Smooth muscle cell (in vitro differentiated cells): ENCODE results near the gene TLE1. TPM values are rescaled to one million over a fixed set of nuclear protein-coding genes. Genes with fewer than 3 reads are reported as not detected.

Source experiments
- DNase-seq: peaks from one replicate; lab custom pipeline; 2025; ENCODE audit not compliant: unreplicated experiment; lab: John Stamatoyannopoulos, UW
- H2AFZ ChIP-seq: fragments of 200-600 bp; sonication (generic); 2 replicates; pipeline ENCODE4 v1.6.0; 2016; ENCODE audit warnings: antibody characterized with exemption, low read depth, mild to moderate bottlenecking
- H3F3A ChIP-seq: fragments of 200-600 bp; sonication (generic); 2 replicates; pipeline ENCODE4 v1.6.0; 2017; ENCODE audit warnings: antibody characterized with exemption, low read depth
- H3K27ac ChIP-seq: fragments of 200-600 bp; sonication (generic); 2 replicates; pipeline ENCODE4 v1.5.1; 2016; ENCODE audit warnings: low read depth, mild to moderate bottlenecking
- H3K27me3 ChIP-seq: fragments of 200-600 bp; sonication (generic); 2 replicates; pipeline ENCODE4 v1.6.1; 2016; ENCODE audit warnings: low read depth, mild to moderate bottlenecking
- H3K36me3 ChIP-seq: fragments of 200-600 bp; sonication (generic); 2 replicates; pipeline ENCODE4 v1.5.1; 2016; ENCODE audit warnings: low read depth
- H3K4me1 ChIP-seq: fragments of 200-600 bp; sonication (generic); 2 replicates; pipeline ENCODE4 v1.5.1; 2016; ENCODE audit warnings: low read depth
- H3K4me2 ChIP-seq: fragments of 200-600 bp; sonication (generic); 2 replicates; pipeline ENCODE4 v1.6.0; 2016; ENCODE audit warnings: mild to moderate bottlenecking
- H3K4me3 ChIP-seq: fragments of 200-600 bp; sonication (generic); 2 replicates; pipeline ENCODE4 v1.5.1; 2016; ENCODE audit warnings: mild to moderate bottlenecking
- H3K79me2 ChIP-seq: fragments of 200-600 bp; sonication (generic); 2 replicates; pipeline ENCODE4 v1.6.0; 2016; ENCODE audit warnings: low read depth, mild to moderate bottlenecking
- H3K9ac ChIP-seq: fragments of 200-600 bp; sonication (generic); 2 replicates; pipeline ENCODE4 v1.6.0; 2016; ENCODE audit warnings: low read depth
- H3K9me3 ChIP-seq: fragments of 200-600 bp; sonication (generic); replicated peaks from 2 replicates; pipeline ENCODE4 v1.5.1; 2016; ENCODE audit warnings: low read depth
- H4K20me1 ChIP-seq: fragments of 200-600 bp; sonication (generic); 2 replicates; pipeline ENCODE4 v1.6.0; 2016; ENCODE audit warnings: low read depth
- CTCF ChIP-seq: fragments of 200-600 bp; sonication (generic); IDR thresholded peaks from 2 replicates; pipeline ENCODE4 v1.5.1; 2017; ENCODE audit warnings: borderline replicate concordance, mild to moderate bottlenecking, antibody characterized with exemption; ENCODE audit not compliant: insufficient read depth, poor library complexity, severe bottlenecking
- WGBS: methylation state at CpG from one replicate; pipeline ENCODE4 v1.1.7; 2016; ENCODE audit warnings: low lambda C conversion rate; 5-methylcytosine and 5-hydroxymethylcytosine counted together
- polyA plus RNA-seq: library from polyadenylated mRNA; unstranded; fragments of >200 nt; fragmentation: Nextera tagmentation; extraction: Ambion mirVana; gene quantifications from 2 replicates; pipeline ENCODE4 v1.2.1, GENCODE V29; 2016
- total RNA-seq: library from RNA; depleted of rRNA; stranded (reverse); fragments of >200 nt; gene quantifications from 2 replicates; pipeline ENCODE4 v1.2.3, GENCODE V29; 2014

Gene TLE1
- total and polyA plus RNA-seq, 2 experiments from 2014 or later, result 32.5 to 35.2 TPM

- TF ChIP-seq CTCF, result no peak
- no peak overlapping the region for H3K4me2 ChIP-seq
- no peak for DNase-seq
Measured at GRCh38 chr9:81570083-81570482, 119.3 kb downstream of the TLE1 start.

GRCh38 chr9:81566074-81566698, 123.2 kb downstream of the TLE1 start:
- Histone ChIP-seq H3K36me3 (no peaks in the 10 kb centered on the region), H3K79me2 (no peaks in the 10 kb centered on the region), H2AFZ (no peak overlapping the region), H3K4me1 (peaks cover 7% of the 10 kb centered on the region), H3K4me2 (no peak overlapping the region), H3F3A (no peaks in the 10 kb centered on the region), H4K20me1 (no peaks in the 10 kb centered on the region), H3K9ac (no peak overlapping the region), H3K9me3 (no peaks in the 10 kb centered on the region), H3K4me3 (no peak overlapping the region), H3K27ac (no peak overlapping the region), H3K27me3 (no peaks in the 10 kb centered on the region)
- DNase-seq, result no peak
- no peak for TF ChIP-seq CTCF
- WGBS, result 90% methylated on average over 5 of the region's 5 CpGs

More at GRCh38 chr9:81570083-81570482, 119.3 kb downstream of the TLE1 start:
- H3K9me3 ChIP-seq, result no peaks in the 10 kb centered on the region
- peaks cover 13% of the 10 kb centered on the region for H3K4me1 ChIP-seq
- H3F3A ChIP-seq, result no peaks in the 10 kb centered on the region
- 95% methylated on average over 4 of the region's 4 CpGs for WGBS
- H3K27ac ChIP-seq, result no peak overlapping the region
- H3K27me3 ChIP-seq, result no peaks in the 10 kb centered on the region
- no peaks in the 10 kb centered on the region for H4K20me1 ChIP-seq
- no peak overlapping the region for H3K9ac ChIP-seq
- no peaks in the 10 kb centered on the region for H3K36me3 ChIP-seq
- no peak overlapping the region for H2AFZ ChIP-seq
- no peaks in the 10 kb centered on the region for H3K79me2 ChIP-seq
- no peak overlapping the region for H3K4me3 ChIP-seq

- H4K20me1 ChIP-seq, result no peaks in the 10 kb centered on the region
- peaks cover 7% of the 10 kb centered on the region for H3K4me1 ChIP-seq
- H3K27ac ChIP-seq, result no peak overlapping the region
- H3K9me3 ChIP-seq, result no peaks in the 10 kb centered on the region
- TF ChIP-seq CTCF, result no peak
- no peaks in the 10 kb centered on the region for H3K27me3 ChIP-seq
- DNase-seq, result no peak
- H3K36me3 ChIP-seq, result no peaks in the 10 kb centered on the region
- no peaks in the 10 kb centered on the region for H3K79me2 ChIP-seq
- H3K4me3 ChIP-seq, result no peak overlapping the region
- no peak overlapping the region for H2AFZ ChIP-seq
- no peaks in the 10 kb centered on the region for H3F3A ChIP-seq
- 100% methylated on average over 1 of the region's 1 CpG for WGBS
- H3K4me2 ChIP-seq, result no peak overlapping the region
- no peak overlapping the region for H3K9ac ChIP-seq
Measured at GRCh38 chr9:81565609-81566008, 123.7 kb downstream of the TLE1 start.

- Histone ChIP-seq H3K79me2 (no peaks in the 10 kb centered on the region), H4K20me1 (no peaks in the 10 kb centered on the region), H3K9ac (no peak overlapping the region), H3K4me1 (peaks cover 12% of the 10 kb centered on the region), H3K4me2 (no peak overlapping the region), H3K9me3 (no peaks in the 10 kb centered on the region), H3F3A (peaks cover 4% of the 10 kb centered on the region), H3K27ac (no peak overlapping the region), H3K36me3 (no peaks in the 10 kb centered on the region), H2AFZ (no peak overlapping the region), H3K27me3 (no peaks in the 10 kb centered on the region), H3K4me3 (no peak overlapping the region)
- WGBS, result 91% methylated on average over 4 of the region's 4 CpGs
- no peak for TF ChIP-seq CTCF
- no peak for DNase-seq
Measured at GRCh38 chr9:81565144-81565543, 124.2 kb downstream of the TLE1 start.
